ENCODE measurements around the gene CPSF3.

The CPSF3 gene

DNA sequence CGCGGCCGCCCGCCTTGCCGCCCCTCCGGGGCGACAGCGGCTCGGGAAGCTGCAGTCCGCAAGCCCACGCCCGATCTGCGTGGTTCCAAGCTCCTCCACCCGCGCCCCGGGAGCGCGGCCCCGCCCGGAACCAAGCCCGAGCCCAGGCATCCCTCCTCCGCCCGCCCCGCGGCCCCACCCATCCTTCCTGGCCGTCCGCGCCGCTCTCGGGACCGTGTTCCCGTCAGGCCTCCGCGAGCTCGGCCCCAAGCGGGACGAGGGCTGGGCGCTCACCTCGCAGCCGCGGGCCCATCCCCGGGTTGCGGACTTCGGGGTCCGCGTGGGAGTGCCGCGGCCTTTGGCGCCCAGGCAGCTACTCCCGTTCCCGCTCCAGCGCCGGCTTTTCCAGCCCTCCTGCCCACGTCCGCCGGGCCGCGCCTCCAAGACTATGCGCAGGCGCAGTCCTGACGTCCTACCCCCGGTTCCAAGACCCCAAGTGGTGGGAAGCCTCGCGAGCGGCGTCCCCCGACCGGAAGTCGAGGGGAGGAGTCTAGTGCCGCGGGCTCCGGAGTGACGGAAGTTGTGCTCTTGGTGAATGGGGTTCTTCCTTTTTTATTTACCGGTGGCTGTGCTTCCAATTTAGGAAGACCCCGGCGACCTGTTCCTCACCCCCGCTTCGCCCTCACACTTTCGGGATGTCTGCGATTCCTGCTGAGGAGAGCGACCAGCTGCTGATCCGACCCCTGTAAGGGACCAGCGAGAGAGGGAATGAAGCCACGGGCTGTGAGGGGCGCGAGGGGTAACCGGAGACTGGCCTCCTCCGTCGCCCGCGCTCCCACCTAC lies at the start of gene CPSF3, which contains the start of gene ITGB1BP1:
Gene CPSF3 (plus strand): TSS at position 555 of the 822 bp plus-strand sequence. CDS start 120 bp downstream, at position 675.
Gene ITGB1BP1 (minus strand): TSS at position 429 of the 822 bp plus-strand sequence. CDS start 4,831 bp downstream, outside the sequence.
- peak; percentile 98 for DNase-seq

DNA sequence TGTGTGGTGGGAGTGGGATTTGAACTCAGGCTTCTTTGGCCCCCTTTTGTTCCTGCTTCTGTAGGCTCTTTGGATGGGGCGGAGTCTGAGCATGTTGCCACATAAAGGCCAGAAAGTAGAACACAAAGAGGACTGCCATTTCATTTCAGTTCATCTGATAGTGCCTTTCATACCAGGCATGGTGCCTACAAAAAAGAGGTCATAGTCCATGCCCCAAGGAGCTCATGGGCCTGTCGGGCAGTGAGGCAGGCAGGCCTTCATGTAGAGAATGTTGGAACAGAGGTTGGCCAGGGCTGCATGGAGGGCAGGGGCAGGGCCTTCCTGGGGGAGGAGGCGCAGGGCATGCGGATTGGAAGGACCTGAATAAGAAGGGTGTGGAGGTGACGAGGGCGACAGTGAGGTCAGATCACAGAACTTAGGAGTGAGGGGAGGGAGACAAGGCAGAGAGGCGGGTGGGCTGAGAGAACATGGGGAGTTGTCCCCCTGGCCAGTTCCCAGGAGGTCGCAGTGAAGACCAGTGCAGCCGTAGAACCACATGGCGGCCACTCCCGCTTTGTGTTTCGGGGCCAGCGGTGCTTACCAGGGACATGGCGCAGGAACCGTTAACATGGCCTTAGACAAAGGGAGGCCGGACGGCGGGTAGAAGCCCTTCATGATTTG lies 49.3 kb upstream of the CPSF3 start:
- DNase-seq, result no peak

DNA sequence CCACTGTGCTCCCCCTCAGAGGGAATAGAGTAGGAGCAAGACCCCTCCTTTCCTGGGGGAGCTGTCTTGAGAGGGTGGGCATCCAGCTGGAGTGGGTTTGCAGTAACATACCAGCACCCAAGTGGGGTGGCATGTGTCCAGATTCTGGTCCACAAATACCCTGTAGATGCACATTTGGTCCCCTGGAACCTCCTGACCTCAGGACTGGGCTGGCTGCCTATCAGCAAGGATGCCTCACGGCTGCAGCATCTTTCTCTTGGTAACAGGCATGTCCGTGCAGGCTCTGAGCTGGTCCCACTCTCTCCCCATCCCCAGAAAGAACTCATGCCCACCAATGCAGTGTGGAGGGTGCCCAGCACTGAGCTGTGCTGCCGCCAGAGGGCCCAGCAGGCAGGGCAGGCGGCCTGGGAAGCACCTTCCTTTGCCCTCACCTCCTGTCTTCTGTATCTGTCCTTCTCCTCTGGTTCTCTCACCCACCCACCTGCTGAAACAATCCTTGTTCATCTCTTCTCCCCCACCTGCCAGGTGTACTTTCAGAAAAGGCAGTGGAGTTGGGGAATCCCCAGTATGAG lies 47.5 kb upstream of the CPSF3 start:
- no peak for DNase-seq

DNA sequence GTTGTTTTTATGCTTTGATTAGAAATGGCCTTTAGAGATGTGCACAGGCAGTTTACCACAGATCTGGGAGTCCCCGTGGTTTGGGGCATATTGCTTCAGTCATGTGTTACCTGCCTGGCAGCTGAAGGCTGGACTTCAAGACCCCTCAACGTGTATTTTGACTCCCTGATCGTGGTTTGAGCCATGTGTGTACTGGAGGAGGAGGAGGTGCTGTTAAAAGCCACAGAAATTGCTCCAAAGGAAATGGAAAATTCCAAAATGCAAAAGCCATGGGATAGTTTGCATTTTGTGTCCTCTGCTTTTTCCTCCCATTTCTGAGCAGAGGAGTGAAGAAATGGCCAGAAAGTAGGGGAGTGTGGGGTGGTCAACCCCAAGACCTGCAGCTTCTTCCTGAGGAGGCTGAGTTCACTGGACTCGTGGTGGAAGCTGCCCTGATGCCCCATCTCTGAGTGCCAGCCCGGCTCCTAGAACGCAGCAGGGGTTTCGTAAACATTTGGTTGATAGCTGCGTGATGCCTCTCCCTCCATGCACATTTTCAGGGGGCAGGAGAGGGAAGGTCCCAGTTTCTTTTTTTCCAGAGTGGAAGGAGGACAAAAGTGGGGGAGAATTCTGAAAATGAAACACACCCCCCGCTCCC lies 45.9 kb upstream of the CPSF3 start:
- no peak for DNase-seq

DNA sequence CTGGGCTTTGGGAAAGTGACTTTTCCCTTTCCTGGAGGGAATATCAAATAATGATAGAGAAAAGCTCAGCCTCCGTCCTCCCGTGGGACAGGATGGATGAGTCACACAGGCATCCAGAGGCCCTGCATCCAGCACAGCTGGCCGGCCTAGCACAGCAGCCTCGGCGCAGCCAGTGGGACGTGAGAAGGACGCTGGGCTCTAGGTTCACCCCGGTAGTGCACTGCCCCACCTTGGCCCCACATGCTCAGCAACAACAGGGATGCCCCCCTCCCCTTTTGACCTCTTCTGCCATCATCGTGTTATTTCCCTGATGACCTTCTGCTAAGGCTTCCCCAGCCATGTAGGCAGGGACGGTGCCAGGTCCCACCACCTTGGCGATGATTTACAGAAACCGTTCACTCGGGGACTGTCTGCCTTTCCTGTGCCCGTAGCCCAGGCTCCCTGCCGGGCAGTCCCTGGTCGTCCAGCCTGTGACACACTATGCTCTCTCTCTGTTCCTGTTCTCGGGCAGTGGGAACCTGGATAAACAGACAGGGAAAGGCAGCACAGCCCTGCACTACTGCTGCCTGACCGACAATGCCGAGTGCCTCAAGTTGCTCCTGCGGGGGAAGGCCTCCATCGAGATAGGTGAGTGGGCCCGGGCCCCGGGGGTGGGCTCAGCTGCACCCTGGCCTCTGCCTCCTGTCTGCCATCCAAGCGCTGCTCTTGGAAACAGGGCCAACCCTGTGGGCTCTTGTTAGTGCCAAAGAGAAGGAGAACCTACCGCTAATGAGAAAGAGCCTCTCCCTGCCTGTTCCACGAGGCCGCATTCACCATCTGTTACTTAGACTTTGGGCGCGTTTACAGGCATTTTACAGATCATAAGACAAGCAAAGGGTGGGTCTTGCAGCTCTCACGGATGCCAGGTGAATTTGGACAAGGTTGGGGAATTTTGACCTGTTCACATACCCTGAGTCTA lies 44.7 kb upstream of the CPSF3 start:
- DNase-seq, result no peak

DNA sequence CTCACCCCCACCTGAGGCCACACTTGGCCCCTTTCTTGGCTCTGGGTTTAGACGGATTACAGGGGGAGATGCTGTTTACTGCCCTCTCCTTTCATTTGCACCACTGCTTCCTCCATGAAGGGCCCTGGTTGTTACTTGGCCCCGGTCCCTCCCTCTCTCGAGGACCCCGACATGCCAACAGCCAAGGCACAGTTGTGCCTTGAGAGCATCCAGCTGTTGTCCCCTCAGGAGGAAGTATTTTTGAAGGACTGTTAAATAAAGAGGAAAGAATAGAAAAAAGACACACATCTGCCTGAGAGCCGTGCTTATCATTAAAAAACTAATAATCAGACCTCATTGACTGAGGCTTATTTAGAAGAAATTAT lies 44.1 kb upstream of the CPSF3 start:
- DNase-seq, result no peak

DNA sequence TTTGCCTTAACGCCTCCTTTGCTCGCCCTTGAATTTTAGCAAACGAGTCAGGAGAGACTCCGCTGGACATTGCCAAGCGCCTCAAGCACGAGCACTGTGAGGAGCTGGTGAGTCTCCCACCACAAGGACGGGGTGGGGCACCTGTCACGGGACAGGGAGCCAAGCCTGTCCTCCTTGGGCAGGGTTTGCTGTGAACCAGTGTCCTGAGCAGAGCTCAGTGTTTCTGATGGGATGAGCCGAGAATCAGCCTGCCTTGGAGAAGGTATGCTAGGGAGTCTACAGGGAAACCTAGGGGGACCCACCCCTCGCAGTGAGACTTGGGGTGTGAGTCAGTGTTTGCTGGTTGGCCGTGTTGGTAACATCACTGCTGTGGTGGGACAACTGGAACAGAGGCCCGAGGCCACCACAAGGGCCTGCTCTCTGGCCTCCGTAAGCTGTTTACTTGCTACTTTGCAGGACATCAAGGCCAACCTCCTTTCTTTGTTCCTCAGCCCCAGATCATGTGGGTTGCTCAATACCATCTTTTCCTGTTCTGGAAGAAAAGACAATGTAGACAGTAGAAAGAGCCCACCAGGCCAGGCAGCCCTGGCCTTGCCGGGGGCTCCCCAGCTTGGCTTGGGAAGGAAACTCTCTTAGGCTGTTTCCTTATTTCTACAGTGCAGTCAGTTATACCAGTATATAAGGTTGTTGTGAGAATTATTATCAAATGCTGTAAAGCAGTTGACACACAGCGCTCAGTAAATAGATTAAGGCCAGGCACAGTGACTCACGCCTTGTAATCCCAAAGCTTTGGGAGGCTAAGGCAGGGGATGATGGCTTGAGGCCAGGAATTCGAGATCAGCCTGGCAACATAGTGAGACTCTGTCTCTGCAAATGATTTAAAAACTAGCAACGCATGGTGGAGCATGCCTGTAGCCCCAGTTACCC lies 42.5 kb upstream of the CPSF3 start:
- no peak for DNase-seq

DNA sequence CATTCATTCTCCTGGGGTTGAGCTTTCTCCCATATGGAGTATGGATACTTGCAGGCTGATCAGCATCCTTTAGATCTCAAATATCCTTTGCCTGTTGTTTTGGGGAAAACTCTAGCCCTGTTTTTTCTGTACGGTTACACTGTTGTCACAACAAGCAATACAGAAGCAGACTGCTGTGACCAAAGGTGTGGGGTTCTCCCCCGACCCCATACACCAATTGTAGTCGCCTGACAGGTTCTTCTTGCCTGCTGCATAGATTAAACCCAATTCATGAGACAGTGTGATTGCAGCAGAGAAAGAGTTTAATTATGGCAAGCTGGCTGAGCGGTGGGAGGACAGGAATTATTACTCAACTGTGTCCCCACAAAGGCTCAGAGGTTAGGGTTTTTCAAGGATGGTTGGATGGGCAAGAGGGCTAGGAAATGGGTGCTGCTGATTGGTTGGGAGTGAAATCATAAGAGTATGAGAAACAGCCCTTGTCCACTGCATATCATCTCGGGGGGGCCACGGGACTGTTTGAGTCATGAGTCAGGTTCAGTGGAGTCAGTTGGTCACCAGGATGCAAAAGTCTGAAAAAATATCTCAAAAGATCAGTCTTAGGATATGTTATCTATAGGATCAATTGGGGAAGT lies 40.7 kb upstream of the CPSF3 start:
- no peak for DNase-seq

DNA sequence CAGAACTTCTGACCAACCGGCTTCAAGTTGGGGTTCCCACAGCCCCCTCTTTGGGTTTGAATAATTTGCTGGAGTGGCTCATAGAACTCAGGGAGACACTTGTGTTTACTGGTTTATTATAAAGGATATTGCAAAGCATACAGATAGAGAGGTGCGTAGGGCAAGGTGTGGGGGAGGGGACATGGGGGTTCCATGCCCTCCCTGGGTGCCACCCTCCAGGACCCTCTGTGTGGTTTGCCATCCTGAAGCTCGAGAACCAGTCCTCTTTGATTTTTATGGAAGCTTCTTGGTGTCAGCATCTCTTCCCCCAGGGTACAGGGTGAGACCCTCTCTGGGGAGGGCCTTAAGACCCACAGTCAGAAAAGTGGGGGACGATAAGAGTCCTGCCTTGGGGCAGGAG lies 38.9 kb upstream of the CPSF3 start:
- no peak for DNase-seq

DNA sequence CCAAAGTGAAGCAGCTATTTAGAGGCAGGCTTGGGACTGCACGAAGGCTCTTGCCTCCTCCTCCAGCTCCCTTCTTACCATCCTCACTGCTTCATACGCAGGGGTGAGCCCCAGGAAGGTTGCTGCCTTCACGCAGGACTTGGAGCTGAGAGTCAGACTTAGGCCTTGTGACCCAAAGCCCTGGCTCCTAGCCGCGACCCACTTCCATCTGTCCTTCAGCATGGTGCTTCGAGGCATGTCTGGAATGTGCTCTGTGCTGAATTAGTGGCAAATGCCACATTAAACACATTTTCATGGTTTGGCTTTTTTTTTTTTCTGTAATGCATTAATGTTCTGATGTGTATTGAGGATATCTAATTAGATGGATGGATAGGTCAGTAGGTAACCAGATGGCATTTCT lies 37.6 kb upstream of the CPSF3 start:
- DNase-seq, result no peak

DNA sequence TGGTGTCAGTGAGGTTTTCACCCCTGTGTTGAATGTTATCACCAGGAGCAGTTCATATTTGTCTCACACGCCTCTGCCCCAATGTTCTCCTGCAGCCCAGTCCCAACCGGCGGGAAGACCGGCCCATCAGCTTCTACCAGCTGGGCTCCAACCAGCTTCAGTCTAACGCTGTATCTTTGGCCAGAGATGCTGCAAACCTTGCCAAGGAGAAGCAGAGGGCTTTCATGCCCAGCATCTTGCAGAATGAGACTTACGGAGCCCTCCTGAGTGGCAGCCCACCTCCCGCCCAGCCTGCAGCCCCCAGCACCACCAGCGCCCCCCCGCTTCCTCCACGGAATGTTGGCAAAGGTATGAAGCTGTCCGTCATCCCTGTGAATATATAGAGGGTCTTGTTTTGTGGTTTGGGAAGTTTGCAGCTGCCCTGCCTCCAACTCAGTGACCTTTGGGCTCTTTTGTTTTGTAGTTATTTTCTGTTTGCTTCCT lies 35.2 kb upstream of the CPSF3 start:
- no peak for DNase-seq

DNA sequence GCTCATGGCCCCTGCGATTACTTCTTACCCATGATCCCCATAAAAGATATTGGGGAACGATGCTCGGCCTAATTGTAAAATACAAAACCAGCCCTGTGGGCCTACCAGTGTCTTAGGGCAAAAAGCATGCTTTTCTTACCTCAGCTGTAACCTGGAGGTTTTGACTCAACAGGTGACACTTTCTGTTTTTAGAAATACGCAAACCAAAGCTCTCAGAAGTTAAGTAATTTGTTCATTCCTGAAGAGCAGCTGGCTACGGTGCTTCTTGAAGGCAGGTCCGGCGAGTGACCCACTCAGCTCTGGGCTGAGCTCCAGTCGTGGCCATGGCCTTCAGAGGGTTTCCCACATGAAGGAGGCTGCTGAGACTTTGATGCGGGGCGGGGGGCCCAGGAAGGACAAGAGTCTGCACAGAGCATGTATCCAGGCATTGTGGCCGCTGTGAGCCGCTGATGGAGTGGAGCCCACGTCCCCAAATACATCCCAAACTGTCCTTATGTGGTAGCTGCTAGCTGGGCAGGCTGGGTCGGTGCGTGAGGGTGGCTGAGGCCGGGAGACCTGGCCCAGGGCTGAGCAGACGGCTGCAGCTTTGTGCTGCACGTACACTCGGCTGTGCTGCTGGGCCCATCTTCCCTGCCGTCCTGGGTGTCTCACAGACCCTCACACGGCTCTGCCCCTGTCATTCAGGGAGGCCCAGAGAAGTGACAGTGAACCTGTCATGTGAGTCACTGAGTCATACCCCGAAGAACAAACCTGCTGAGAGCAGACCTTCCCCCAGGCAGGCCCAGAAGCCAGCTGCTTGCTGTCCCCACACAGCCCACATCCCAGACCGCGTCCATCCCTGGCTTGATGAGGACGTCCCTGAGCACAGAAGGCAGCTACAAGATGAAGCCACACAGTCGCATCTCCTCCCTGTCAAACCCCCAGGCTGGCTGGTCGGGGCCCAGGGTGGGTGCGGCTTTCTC lies 34.2 kb upstream of the CPSF3 start:
- DNase-seq, result no peak

DNA sequence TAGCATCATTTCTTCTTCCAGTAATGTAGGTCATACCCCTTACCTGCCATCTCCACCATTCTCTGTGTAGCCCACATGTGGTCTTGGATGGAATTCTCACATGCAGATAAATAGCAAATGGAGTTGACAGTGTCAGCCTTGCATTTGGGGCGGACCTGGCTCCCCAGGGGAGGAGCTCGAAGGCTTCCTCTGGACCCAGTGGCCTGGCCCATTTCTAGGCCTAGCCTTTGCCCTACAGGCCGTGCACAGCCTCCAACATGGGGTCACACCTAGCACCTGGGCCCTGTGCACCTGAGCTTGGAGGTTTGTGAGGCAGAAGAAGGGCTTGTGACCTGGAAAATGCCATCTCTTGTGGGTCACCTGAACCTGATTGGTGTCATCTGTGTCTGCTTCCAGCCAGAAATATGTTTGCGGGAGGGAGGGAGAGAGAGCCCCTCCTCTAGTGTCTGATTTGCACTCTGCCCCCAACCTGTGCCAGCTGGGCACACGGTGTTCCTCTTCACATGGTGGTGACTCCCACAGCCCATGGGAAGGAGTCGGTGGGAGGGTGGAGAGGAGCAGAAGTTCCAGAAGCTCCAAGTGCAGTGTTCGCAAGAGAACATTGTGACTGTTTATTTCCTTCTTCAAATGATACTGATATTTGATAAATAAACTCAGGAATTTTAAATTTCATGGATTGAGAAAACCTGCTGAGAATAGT lies 33.2 kb upstream of the CPSF3 start:
- no peak for DNase-seq

DNA sequence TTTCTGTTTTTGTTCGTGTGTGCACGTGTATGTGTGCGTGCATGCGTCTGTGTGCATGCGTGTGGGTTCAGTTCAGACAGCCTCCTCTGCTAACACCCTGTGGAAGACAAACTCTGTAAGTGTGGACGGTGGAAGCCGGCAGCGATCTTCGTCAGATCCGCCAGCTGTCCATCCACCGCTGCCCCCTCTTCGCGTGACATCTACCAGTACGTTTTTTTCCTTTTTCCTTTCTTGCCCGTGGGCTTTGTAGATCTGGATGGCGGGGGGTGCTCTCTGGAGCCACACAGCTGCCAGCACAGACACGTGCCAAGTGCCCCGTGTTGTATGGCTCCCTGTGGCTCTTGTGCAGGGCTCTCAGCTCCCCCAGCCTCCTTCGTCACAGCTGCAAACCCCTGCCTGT lies 32.5 kb upstream of the CPSF3 start:
- no peak for DNase-seq

DNA sequence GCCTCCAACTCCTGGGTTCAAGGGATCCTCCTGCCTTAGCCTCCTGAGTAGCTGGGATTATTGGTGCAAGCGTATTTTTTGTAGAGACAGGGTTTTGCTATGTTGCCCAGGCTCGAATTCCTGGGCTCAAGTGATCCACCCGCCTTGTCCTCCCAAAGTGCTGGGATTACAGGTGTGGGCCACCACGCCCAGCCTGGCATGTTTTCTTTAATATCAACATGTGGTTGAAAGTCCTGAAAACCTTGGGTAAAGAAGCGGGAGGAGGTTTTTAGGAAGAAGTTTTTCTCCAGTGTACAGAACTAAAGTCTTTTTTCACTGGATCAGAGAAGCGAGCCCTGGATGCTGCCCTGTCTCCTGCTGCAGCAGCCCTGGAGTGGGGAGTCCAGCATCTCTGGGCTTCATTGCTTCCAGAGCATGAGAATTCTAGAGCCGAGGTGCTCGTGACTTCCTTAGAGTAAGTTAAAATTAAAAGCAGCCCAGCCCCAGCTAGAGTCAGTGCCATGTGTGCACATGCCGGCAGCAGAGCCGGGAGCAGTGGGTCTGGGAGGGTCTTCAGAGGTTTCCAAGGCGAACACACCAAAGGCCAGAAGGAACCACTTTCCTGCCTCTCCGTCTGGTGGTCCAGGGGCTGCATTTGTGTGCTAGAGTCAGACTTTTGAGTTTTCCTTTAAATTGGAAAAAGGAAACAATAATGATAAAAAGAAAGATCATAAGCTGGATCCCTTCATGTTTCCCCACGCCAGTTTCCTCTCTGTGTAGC lies 31.3 kb upstream of the CPSF3 start:
- no peak for DNase-seq

DNA sequence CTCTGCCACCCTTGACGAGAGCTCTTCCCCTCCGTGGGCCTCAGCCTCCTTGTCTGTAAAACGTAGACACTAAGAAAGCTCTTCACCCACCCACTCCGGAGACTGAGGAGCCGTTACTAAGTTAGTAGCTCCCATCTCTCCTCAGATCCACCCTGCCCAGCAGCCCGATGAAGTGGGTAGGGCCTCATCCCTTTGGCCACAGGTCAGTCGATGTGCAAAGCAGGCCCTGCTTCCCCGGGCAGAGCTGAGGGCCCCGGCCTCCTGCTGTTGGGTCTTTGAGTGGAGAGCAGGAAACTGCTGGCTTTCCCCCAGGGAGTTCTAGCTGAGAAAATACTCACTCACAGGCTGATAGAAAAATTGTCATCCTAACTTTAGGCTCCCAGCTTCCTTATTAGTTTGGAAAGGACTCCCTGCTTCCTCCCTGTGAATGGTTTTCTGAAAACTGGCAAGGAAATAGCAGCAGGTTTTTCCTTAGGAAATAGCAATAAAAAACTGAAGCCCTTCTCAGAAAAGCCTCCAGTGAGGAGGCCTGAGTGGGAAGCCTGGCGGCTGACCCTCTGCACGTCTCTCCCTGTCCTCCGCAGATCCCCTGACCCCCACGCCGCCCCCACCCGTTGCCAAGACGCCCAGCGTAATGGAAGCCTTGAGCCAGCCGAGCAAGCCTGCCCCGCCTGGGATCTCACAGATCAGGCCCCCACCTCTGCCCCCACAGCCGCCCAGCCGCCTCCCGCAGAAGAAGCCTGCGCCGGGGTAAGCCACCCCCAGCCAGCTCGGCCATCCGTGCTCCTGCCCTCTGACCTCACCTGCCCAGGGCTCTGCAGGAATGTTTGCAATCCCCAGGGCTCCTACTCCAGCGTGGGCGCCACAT lies 30.3 kb upstream of the CPSF3 start:
- DNase-seq, result no peak

DNA sequence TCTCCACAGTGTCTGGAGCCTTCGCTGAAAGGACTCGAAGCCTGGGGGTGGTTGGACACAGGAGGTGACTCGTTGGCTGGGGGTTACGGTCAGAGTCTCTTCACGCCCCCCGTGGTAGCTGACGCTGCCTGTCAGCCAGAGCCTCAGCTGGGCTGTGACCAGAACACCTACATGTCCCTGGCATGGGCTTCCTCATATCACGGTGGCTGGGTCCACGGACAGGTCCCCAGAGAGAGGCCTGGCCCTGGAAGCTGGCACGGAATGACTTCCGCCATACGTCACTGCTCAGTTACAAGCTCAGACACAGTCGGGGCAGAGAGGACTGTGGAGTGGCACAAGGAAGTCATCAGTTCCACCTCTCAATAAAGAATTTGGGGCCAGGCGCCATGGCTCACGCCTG lies 28.6 kb upstream of the CPSF3 start:
- no peak for DNase-seq

All from CD4-positive, alpha-beta T cell treated with Interleukin-6 for 4 hours (primary cell).